ENCODE results near the gene SMOC2.

DNA sequence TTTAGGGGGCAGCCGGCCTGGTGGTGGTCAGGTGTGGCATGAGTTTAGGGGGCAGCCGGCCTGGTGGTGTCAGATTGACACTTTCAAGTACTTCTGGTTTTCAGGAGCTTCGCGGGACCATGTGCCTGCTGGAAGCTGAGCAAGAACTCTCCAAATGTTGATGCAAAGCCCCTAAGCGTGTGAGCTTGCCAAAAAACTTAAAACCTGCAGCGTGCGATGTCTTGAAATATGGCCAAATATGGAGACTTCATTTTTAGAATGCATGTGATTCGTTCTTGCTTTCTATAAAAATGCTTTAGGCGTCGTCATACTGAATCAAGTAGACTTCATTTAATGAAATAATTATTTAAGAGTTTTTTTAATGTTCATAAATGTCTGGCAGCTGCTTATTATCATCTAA lies 149.4 kb downstream of the SMOC2 start:
- TF ChIP-seq, protein P1, sequence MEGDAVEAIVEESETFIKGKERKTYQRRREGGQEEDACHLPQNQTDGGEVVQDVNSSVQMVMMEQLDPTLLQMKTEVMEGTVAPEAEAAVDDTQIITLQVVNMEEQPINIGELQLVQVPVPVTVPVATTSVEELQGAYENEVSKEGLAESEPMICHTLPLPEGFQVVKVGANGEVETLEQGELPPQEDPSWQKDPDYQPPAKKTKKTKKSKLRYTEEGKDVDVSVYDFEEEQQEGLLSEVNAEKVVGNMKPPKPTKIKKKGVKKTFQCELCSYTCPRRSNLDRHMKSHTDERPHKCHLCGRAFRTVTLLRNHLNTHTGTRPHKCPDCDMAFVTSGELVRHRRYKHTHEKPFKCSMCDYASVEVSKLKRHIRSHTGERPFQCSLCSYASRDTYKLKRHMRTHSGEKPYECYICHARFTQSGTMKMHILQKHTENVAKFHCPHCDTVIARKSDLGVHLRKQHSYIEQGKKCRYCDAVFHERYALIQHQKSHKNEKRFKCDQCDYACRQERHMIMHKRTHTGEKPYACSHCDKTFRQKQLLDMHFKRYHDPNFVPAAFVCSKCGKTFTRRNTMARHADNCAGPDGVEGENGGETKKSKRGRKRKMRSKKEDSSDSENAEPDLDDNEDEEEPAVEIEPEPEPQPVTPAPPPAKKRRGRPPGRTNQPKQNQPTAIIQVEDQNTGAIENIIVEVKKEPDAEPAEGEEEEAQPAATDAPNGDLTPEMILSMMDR (IDR thresholded peaks at IDR 0.05), result no peak
- no peak for TF ChIP-seq EZH2 (IDR thresholded peaks at IDR 0.05; ENCODE audit: borderline replicate concordance, insufficient read depth, low read depth, low read length, poor library complexity, severe bottlenecking)

Measured in B cell (primary cell).